ENCODE results near the gene HM13. TPM values are rescaled to one million over a fixed set of nuclear protein-coding genes. Genes with fewer than 3 reads are reported as not detected.

HM13 gene
- polyA plus RNA-seq, 2 of the 4 experiments (the other 2 are of a cell fraction), result 164 to 178 TPM

GRCh38 chr20:31594002-31594557 is 79.8 kb downstream of the HM13 start:
- no peaks in the 10 kb centered on the region for H3K9me3 ChIP-seq
- WGBS (ENCODE audit: missing lambda C conversion rate), result 10% methylated on average over 13 of the region's 13 CpGs
- H3K27ac ChIP-seq, result peak overlapping the region; percentile 98
- TF ChIP-seq CBX8 (IDR thresholded peaks at IDR 0.05) (no peak), BHLHE40 (IDR thresholded peaks at IDR 0.05; ENCODE audit: low read depth, low read length) (no peak), ZSCAN20 (CRISPR knock-in tag; IDR thresholded peaks at IDR 0.05) (0 out of 2 replicates have a peak, but pooled peaks have one; percentile 32), CBX2 (IDR thresholded peaks at IDR 0.05; ENCODE audit: borderline replicate concordance, low read depth) (no peak), POLR2A (IDR thresholded peaks at IDR 0.05; ENCODE audit: low read length) (peak; percentile 22; the same call in 1 of the 2 replicates), MAX (IDR thresholded peaks at IDR 0.05) (no peak), SREBF2 (IDR thresholded peaks at IDR 0.05) (no peak), EP300 (IDR thresholded peaks at IDR 0.05) (no peak), HOXB5 (CRISPR knock-in tag; IDR thresholded peaks at IDR 0.05) (peak; percentile 14; the same call in 1 of the 2 replicates), HEYL (CRISPR knock-in tag; IDR thresholded peaks at IDR 0.05) (no peak), MYC (IDR thresholded peaks at IDR 0.05; ENCODE audit: borderline replicate concordance, low read length) (peak; percentile 3; the same call in 1 of the 2 replicates), REST (IDR thresholded peaks at IDR 0.05) (peak; percentile 24; the same call in 1 of the 2 replicates), TP53 (CRISPR knock-in tag; IDR thresholded peaks at IDR 0.05) (peak; percentile 64; the same call in 1 of the 2 replicates), MAZ (IDR thresholded peaks at IDR 0.05; ENCODE audit: borderline replicate concordance, low read depth, low read length) (no peak), E2F6 (IDR thresholded peaks at IDR 0.05; ENCODE audit: borderline replicate concordance, low read depth) (no peak), PHF8 (IDR thresholded peaks at IDR 0.05; ENCODE audit: borderline replicate concordance, low read depth) (0 out of 2 replicates have a peak, but pooled peaks have one; percentile 11), ZNF302 (CRISPR knock-in tag; IDR thresholded peaks at IDR 0.05) (no peak), FOXS1 (CRISPR knock-in tag; IDR thresholded peaks at IDR 0.05) (no peak), KDM1A (IDR thresholded peaks at IDR 0.05; ENCODE audit: low read depth) (no peak)
- ATAC-seq (no peak), DNase-seq (ENCODE audit: low read depth in 1 of 2, low spot score in 1 of 2) (no peak), FAIRE-seq (no peak)
- peak overlapping the region; percentile 62 for H3K4me3 ChIP-seq
- H3K4me2 ChIP-seq, result peak overlapping the region; percentile 95
- peaks cover 50% of the 10 kb centered on the region for H3K4me1 ChIP-seq
- ChIA-PET CTCF (interaction anchor here (0.9 to 12.9 kb wide), 12 partner anchors 8 to 34 kb away, joined by 3 to 172 read pairs (median 10); partner anchors contain the start of gene ID1), POLR2A (interaction anchor here (1.0 to 3.9 kb wide), 12 partner anchors 11 to 123 kb away, joined by 4 to 265 read pairs (median 19); partner anchors contain the start of gene ID1)

GRCh38 chr20:31594558-31595379 is 80.5 kb downstream of the HM13 start:
- ATAC-seq, result peak; percentile 17 to 27; a peak in 4 of 6 replicates
- H3K9me3 ChIP-seq, result no peaks in the 10 kb centered on the region
- DNase-seq (ENCODE audit: low read depth in 1 of 2, low spot score in 1 of 2), result peak in 1 of 2 experiments; percentile 85
- H3K4me3 ChIP-seq, result peak overlapping the region; percentile 62
- CTCF ChIA-PET, result interaction anchor here (2.7 to 25.0 kb wide), 5 partner anchors 9 to 40 kb away, joined by 14 to 966 read pairs (median 80); partner anchors contain the start of gene ID1
- H3K4me1 ChIP-seq, result peaks cover 50% of the 10 kb centered on the region
- 31% methylated on average over 11 of the region's 11 CpGs for WGBS (ENCODE audit: missing lambda C conversion rate)
- FAIRE-seq, result no peak
- POLR2A ChIA-PET, result interaction anchor here (0.5 to 3.9 kb wide), 7 partner anchors 10 to 34 kb away, joined by 4 to 101 read pairs (median 11); partner anchors contain the start of gene ID1
- peak overlapping the region; percentile 95 for H3K4me2 ChIP-seq
- H3K27ac ChIP-seq, result peak overlapping the region; percentile 98
- no peak for TF ChIP-seq RNF2 (IDR thresholded peaks at IDR 0.05; ENCODE audit: borderline replicate concordance, low read depth)
- 0 out of 2 replicates have a peak, but pooled peaks have one; percentile 9 for TF ChIP-seq ZC3H11A (IDR thresholded peaks at IDR 0.05)
- peak; percentile 29; the same call in 1 of the 2 replicates for TF ChIP-seq POLR2A (IDR thresholded peaks at IDR 0.05; ENCODE audit: low read length)
- no peak for TF ChIP-seq E2F6 (IDR thresholded peaks at IDR 0.05; ENCODE audit: borderline replicate concordance, low read depth)
- 0 out of 2 replicates have a peak, but pooled peaks have one; percentile 27 for TF ChIP-seq ATOH8 (CRISPR knock-in tag; IDR thresholded peaks at IDR 0.05; ENCODE audit: low read depth)
- TF ChIP-seq MAX (IDR thresholded peaks at IDR 0.05), result peak; percentile 37
- TF ChIP-seq BCL3 (IDR thresholded peaks at IDR 0.05), result peak; percentile 35; the same call in 1 of the 3 replicates
- TF ChIP-seq TP53 (CRISPR knock-in tag; IDR thresholded peaks at IDR 0.05), result no peak
- peak; percentile 30; the same call in 1 of the 2 replicates for TF ChIP-seq GATA3 (IDR thresholded peaks at IDR 0.05; ENCODE audit: borderline replicate concordance)

All from A549 (cell line).